Activated CD4-positive, alpha-beta T cell treated with anti-CD3 and anti-CD28 coated beads, Interleukin-2, amount 50 U/mL, for 4 hours (primary cell): ENCODE results near the gene EPB41.
"Not testable (repeated sequence)": the region's sequence is repeated elsewhere in the genome, so short reads cannot be mapped to it uniquely, and the experiment has no call there.

Experiments used
- DNase-seq, 2 experiments: peaks; one replicate each; pipeline ENCODE4 v3.0.0-alpha.2; 2020

EPB41 gene

GRCh38 chr1:29114654-29115053 is 200.3 kb downstream of the EPB41 start:
- DNase-seq = no peak

- no peak for DNase-seq
Measured at GRCh38 chr1:29117381-29117780, 203.0 kb downstream of the EPB41 start.

GRCh38 chr1:29119121-29119929 is 205.0 kb downstream of the EPB41 start:
- DNase-seq = no peak

GRCh38 chr1:29120367-29120766 is 206.0 kb downstream of the EPB41 start:
- no peak for DNase-seq

GRCh38 chr1:29120947-29121485 is 206.6 kb downstream of the EPB41 start:
- peak; percentile 54 to 56 for DNase-seq

- no peak for DNase-seq
Measured at GRCh38 chr1:29121516-29121935, 207.2 kb downstream of the EPB41 start.

GRCh38 chr1:29121936-29122681 is 207.7 kb downstream of the EPB41 start:
- DNase-seq = no peak

- no peak for DNase-seq
Measured at GRCh38 chr1:29122682-29123052, 208.3 kb downstream of the EPB41 start.

GRCh38 chr1:29123053-29123886 is 208.9 kb downstream of the EPB41 start:
- DNase-seq = no peak

GRCh38 chr1:29123887-29124365 is 209.6 kb downstream of the EPB41 start, which contains the start of gene TMEM200B:
TSS of gene TMEM200B (minus strand) at chr1:29123903. CDS start at chr1:29121828, 2,075 bp downstream.
- no peak for DNase-seq

GRCh38 chr1:29124366-29125236 is 210.2 kb downstream of the EPB41 start:
- peak; percentile 41 to 44 for DNase-seq

- DNase-seq = no peak
Measured at GRCh38 chr1:29125237-29125641, 210.9 kb downstream of the EPB41 start.

GRCh38 chr1:29125788-29126187 is 211.4 kb downstream of the EPB41 start:
- DNase-seq = no peak

GRCh38 chr1:29126198-29126597 is 211.8 kb downstream of the EPB41 start:
- DNase-seq = no peak

GRCh38 chr1:29128739-29129138 is 214.4 kb downstream of the EPB41 start:
- no peak for DNase-seq

- no peak for DNase-seq
Measured at GRCh38 chr1:29129916-29130315, 215.5 kb downstream of the EPB41 start.

GRCh38 chr1:29131056-29131455 is 216.7 kb downstream of the EPB41 start:
- DNase-seq = not testable (repeated sequence)

GRCh38 chr1:29133861-29134694 is 219.7 kb downstream of the EPB41 start:
- DNase-seq = no peak

GRCh38 chr1:29134695-29135028 is 220.3 kb downstream of the EPB41 start:
- DNase-seq = no peak

- no peak for DNase-seq
Measured at GRCh38 chr1:29136391-29136915, 222.1 kb downstream of the EPB41 start.

- no peak for DNase-seq
Measured at GRCh38 chr1:29142714-29143113, 228.3 kb downstream of the EPB41 start.
